Non-pigmented ciliary epithelial cell (primary cell): ENCODE measurements around the gene ISG20.

Experiments
- DNase-seq: peaks from one replicate; pipeline ENCODE4 v3.0.0-alpha.2; 2010; ENCODE audit warnings: low read depth

The ISG20 gene

GRCh38 chr15:88688394-88688933, 49.6 kb downstream of the ISG20 start:
- no peak for DNase-seq

- no peak for DNase-seq
These were observed 51.5 kb downstream of the ISG20 start for GRCh38 chr15:88690331-88690730.

- no peak for DNase-seq
These were observed 54.4 kb downstream of the ISG20 start for GRCh38 chr15:88693191-88693590.

DNA sequence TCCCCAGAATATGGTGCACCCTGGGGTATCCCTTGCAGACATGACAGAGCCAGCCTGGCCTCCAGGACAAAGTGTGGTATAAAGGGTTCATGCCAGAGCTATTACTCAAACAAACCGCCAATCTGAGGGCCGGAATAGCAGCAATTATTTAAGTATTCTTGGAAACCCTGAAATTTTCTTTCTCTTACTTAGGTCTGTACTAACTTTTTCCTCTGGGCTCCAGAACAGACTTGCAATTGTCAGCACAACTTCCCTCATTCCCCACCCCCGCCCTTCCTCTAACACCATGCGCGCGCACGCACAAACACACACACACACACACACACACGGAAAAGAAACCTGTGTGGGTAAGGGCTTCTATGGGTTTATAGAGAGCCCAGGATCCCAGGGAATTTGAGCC, 56.3 kb downstream of the ISG20 start:
- DNase-seq: no peak

DNA sequence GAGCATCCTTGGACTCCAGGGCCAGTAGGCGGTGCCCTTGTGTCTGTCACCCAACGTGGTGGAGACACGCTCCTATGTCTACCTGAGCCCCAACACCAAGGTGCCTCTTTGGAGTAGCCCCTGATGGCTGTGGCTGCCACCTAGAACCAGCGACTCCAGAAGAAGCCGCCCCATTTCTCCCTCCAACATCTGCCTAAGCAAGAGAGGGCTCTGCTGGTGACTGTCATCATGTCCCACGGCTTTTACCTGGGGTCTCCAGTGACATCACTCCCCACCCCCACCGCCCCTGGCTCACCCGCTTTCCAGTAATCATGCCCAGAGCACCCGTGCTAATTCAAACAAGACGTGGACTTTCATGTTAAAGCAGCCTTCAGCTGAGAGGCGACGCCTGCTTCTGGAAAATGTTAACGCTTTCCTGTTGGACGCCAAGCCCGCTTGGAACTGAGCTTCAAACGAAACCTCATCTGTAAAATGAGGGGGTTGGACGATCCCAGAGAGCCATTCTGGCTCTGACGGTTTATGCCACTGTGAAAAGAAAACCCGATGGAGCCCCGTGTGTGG, 57.0 kb downstream of the ISG20 start:
- DNase-seq: no peak

DNA sequence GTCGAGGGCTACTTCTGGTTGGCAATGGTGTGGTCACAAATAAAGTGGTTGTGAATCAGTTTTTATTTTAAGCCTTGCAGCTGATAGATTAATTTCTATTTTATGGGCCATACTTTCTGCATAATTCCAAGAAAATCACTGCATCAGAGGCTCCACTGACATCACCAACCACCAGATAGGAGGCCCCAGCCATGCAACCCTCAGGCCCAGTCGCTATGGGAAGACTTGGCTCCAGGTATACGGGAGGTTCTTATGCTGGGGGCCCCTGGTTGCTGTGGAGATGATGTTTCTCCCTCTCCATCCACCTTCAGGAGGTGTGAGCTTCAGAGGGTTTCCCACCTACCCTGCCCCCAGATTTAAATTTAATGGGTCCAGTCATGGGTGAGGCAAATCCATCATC, 57.4 kb downstream of the ISG20 start:
- no peak for DNase-seq

- no peak for DNase-seq
These were observed 58.5 kb downstream of the ISG20 start for GRCh38 chr15:88697276-88697675.

DNA sequence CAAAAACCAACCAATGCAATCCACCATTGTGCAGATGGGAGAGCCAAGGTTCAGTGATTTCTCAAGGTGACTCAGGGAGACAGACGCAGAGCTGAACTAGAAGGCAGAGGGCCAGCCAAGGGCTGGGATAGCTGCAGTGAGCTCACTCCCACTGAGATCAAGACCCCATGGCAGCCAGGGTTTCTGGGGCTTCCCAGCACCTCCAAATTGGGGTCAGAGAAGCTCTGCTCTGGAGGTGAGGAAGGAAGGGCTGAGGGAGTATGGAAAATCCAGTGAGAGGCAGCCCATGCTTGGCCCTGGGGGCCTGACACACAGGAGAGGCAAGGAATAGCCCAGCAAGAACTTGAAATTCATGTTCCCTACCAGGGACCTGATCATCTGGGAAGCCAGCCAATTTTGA, 61.0 kb downstream of the ISG20 start:
- no peak for DNase-seq

DNA sequence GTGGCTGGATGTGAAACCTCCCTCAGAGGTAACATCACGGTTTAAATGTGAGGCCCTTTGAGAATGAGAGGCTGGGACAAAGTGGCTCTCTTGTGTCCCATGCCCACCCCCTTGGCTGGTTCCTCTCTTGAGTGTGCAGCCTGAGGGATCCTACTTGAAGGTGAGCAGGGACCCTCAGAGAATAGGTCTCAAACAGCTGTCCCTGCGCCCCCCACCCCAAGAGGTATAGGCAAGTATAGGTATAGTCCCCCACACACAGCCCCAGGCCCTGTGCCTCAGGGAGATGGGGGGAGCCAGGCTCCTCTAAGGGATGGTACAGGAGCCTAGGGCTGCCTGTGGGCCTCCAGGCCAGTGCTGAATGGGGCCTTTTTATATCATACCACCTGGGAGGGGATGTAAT, 61.9 kb downstream of the ISG20 start:
- no peak for DNase-seq

DNA sequence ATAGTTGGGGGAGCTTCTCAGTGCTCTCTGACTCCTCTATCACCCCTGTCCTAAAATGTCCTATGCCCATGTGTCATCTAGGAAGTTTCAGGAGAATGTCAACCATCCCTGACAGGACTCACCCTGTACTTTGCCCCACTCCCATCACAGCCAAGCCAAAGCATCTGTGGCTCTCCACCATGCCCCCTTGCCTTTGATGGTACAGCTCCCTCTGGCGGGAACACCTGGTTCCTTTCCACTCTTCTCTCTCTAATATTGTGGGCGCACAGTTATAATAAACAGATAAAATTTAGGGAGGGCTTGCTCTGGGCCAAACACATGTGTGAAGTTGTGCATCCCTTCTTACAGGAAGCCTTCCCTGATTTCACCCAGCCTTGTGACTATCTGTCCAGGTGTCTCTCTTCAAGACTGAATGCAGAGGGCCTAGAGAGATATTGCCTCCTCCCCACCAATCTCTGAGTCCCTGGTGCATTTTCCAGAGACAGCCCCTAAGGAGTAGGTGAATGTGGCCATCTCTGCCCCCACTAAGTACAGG, 62.8 kb downstream of the ISG20 start:
- DNase-seq: no peak

GRCh38 chr15:88702983-88703382, 64.2 kb downstream of the ISG20 start:
- no peak for DNase-seq

GRCh38 chr15:88703533-88703932, 64.7 kb downstream of the ISG20 start:
- DNase-seq: no peak

DNA sequence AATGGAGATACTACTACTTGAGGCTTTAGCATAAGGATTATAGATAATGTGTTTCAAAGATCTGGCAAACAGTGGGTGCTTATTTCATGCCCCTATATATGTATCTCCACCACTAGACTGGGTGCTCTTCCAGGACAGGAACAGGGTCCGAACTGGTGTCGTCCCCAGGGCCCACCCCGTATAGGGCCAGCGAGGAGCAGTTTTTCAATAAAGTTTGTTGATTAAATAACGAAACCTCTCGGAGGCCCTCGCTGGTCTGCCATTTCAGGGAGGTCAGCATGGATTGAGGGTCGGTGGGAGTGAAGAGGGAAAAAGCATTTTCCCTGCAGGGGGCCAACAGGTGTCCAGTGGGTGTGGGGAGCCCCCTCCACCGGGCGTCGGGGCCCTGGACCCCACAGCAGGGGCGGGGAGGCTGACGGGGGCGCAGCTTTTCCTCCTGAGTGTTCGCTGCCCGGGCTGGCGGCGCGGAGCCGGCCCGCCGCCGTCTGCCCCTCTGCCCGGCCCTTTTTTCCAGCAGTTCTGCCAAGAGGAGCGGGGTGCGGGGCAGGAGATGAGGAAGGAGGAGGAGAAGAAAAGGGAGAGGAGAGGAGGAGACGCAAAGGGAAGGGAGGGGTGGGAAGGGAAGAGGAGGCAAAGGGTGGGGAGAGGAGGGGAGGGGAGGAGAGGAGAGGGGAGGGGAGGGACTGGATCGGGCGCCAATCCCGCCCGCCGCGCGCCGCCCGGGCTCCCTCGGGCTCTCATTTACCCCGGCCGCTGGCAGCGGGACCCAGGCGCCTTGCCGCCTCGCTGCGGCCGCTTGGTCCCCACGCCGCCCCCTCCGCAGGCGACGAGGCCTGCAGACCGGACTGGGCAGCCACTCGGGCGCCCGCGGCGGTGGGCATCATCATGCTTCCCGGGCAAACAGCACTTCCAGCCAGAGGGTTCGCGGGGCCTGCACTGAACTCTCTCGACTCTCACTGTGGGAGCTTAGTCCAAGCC, 66.3 kb downstream of the ISG20 start:
- no peak for DNase-seq

DNA sequence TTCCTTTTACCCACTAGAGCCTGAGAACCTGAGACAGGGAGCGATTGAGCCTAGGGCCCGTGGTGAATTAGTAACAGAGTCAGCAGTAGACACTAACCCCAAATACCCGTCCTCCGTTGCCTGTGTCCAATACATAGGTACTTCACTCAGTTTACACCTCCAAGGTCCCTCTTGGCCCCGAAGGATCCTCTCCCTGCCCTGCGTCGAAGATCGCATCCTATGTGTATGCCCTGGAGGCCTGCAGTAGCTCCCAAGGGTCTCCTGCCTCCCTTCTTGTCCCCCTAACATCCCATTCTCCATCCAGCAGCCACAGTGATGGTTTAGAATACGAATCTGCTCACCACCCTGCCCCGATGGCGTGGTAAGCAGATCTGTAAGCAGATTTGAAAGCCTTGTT, 67.0 kb downstream of the ISG20 start:
- DNase-seq: no peak
